Heart right ventricle (tissue), 16 donors: ENCODE measurements around the gene GJB5. TPM values are rescaled to one million over a fixed set of nuclear protein-coding genes. Genes with fewer than 3 reads are reported as not detected.
A peak's percentile ranks its signal among the peaks of the same experiment; 100 is the strongest.

Experiments
- ATAC-seq, 8 donors: fragments of 200-7000 bp; cut with Tn5 transposase; one replicate each; pipeline ENCODE4 v1.9.1; 2020; ENCODE audit warnings: mild to moderate bottlenecking in 8 of 8, moderate library complexity in 8 of 8, moderate number of reproducible peaks in 1 of 8
- DNase-seq, 2 donors: peaks; one replicate each; pipeline ENCODE4 v3.0.0-alpha.2; 2020
- H3K27ac ChIP-seq, 10 donors: fragments of 200-600 bp; sonication (generic) in 2 of 10; one replicate each; pipeline versions ENCODE4 v1.5.0 to v1.8.0; 2020 to 2022; ENCODE audit warnings: mild to moderate bottlenecking in 3 of 10
- H3K27me3 ChIP-seq, 7 donors: fragments of 200-600 bp; one replicate each; pipeline ENCODE4 v1.8.0; 2021 to 2022; ENCODE audit warnings: mild to moderate bottlenecking in 2 of 7
- H3K36me3 ChIP-seq, 9 donors: fragments of 200-600 bp; sonication (generic) in 1 of 9; one replicate each; pipeline versions ENCODE4 v1.5.0 to v1.8.0; 2020 to 2022; ENCODE audit warnings: mild to moderate bottlenecking in 2 of 9
- H3K4me1 ChIP-seq, 9 donors: fragments of 200-600 bp; sonication (generic) in 1 of 9; one replicate each; pipeline versions ENCODE4 v1.5.0 to v1.8.0; 2020 to 2022; ENCODE audit warnings: mild to moderate bottlenecking in 4 of 9
- H3K4me3 ChIP-seq, 10 donors: fragments of 200-600 bp; sonication (generic) in 2 of 10; one replicate each; pipeline versions ENCODE4 v1.5.0 to v1.8.0; 2020 to 2022; ENCODE audit warnings: mild to moderate bottlenecking in 7 of 10, moderate library complexity in 2 of 10
- H3K9me3 ChIP-seq, 11 donors: fragments of 200-600 bp in 10 of 11; sonication (generic) in 2 of 11; one replicate each; pipeline versions ENCODE4 v1.5.0 to v1.8.0; 2013 to 2022; ENCODE audit warnings: mild to moderate bottlenecking in 2 of 11, control low read depth in 1 of 11, moderate library complexity in 1 of 11
- WGBS, 2 donors: extraction: QIAGEN DNeasy Blood & Tissue Kit; methylation state at CpG; one replicate each; pipeline ENCODE4 v1.1.7; 2013; ENCODE audit warnings: inconsistent platforms in 1 of 2; 5-methylcytosine and 5-hydroxymethylcytosine counted together
- intact Hi-C, 10 donors: fragments of 100-400 bp; cut with DNase I; formaldehyde crosslinking; loops; one replicate each; pipeline versions ENCODE4 v1.11.1 to v1.14.2; 2022
- polyA plus RNA-seq, 2 donors: library from polyadenylated mRNA; stranded (reverse); fragments of 200-250 nt; gene quantifications; one replicate each; pipeline ENCODE4 v1.2.3, GENCODE V29; 2013
- total RNA-seq, 10 donors: library from RNA; stranded (reverse); fragmentation: NEBNext Ultra II Directional in 3 of 10; extraction: Animal tissue kit (Norgen Biotek cat#: 25700) in 3 of 10; gene quantifications; one replicate each; pipeline versions ENCODE4 v1.2.1 to v1.2.4, GENCODE V29; 2021 to 2023
- TF ChIP-seq, protein P1 (sequence below), 9 donors: fragments of 200-600 bp; sonication (generic) in 2 of 9; IDR thresholded peaks; one replicate each; pipeline versions ENCODE4 v1.5.0 to v1.8.0; 2021 to 2022; ENCODE audit warnings: antibody characterized with exemption in 9 of 9, mild to moderate bottlenecking in 5 of 9, moderate library complexity in 1 of 9
- donor health status: Arrhythmogenic right ventricular cardiomyopathy.
- donor health status: ischemic (EF 13 %, LVEDD 7.1; RV severe dilation, severe dysfunction).
- donor health status: healthy with polysubstance abuse.
- donor health status: DM: no; HTN: yes; CAD: no.
- donor health status: DM: no; HTN: no; CAD: no.
- donor health status: ischemic (EF 25% LVEDD 6.9; RV normal size, moderate dysfunction).
- donor health status: ischemic (EF 25% LVEDD 5.7; RV mildly dilated, moderate dysfunction).
- donor health status: healthy.
- donor health status: DM: yes; HTN: yes; CAD: no.
- donor health status: Ischemic cardiomyopathy.
- donor health status: ischemic (EF 35%, LVEDD 5.7; RV mildly dilated, moderate dysfunction).
- donor health status: nonischemic (EF 11% LVEDD 7.7; RV severe dilation, severe dysfunction).
- donor health status: DM: yes; HTN: yes; CAD: no.
- donor health status: PGD.
- donor health status: ischemic (EF 29% LVEDD 5.4; RV normal size, mild dysfunction).
- donor health status: nonischemic (EF 23%, LVEDD 6.1; RV moderate dilation, normal function).

The GJB5 gene
- total and polyA plus RNA-seq, 12 donors = not detected

DNA sequence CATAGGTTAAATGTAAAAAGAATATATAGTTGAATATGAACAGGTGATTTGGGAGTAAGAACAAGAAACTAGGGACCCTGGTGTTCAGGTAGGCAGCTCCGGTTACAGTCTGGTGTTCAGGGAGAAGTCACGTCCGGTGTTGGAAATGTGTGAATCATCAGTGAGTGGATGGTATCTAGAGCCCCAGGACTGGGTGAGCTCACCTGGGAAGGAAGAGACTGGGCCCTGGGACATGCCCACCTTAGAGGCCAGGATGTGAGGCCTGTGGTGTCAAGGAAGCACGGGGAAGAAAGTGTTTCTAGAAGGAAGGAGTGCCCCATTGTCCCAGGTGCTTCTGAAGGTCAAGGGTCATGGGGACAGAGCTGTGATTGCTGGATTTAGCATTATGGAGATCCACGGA lies 24.7 kb downstream of the GJB5 start:
- Histone ChIP-seq H3K27ac (no peak overlapping the region), H3K4me3 (no peak overlapping the region), H3K9me3 (no peaks in the 10 kb centered on the region), H3K4me1 (peaks cover 0 to 16% (median 11%) of the 10 kb centered on the region in 9 donors), H3K36me3 (no peaks in the 10 kb centered on the region), H3K27me3 (peaks cover 18 to 83% (median 62%) of the 10 kb centered on the region in 7 donors)
- intact Hi-C loops = no loop called here
- WGBS, 2 donors = 75 to 78% methylated on average over 5 of the region's 5 CpGs
- DNase-seq (no peak), ATAC-seq (no peak)
- TF ChIP-seq, protein P1, sequence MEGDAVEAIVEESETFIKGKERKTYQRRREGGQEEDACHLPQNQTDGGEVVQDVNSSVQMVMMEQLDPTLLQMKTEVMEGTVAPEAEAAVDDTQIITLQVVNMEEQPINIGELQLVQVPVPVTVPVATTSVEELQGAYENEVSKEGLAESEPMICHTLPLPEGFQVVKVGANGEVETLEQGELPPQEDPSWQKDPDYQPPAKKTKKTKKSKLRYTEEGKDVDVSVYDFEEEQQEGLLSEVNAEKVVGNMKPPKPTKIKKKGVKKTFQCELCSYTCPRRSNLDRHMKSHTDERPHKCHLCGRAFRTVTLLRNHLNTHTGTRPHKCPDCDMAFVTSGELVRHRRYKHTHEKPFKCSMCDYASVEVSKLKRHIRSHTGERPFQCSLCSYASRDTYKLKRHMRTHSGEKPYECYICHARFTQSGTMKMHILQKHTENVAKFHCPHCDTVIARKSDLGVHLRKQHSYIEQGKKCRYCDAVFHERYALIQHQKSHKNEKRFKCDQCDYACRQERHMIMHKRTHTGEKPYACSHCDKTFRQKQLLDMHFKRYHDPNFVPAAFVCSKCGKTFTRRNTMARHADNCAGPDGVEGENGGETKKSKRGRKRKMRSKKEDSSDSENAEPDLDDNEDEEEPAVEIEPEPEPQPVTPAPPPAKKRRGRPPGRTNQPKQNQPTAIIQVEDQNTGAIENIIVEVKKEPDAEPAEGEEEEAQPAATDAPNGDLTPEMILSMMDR (IDR thresholded peaks at IDR 0.05) = no peak

GRCh38 chr1:34779962-34780361 lies 25.1 kb downstream of the GJB5 start:
- DNase-seq = no peak
- H3K27me3 ChIP-seq = peaks cover 18 to 79% (median 62%) of the 10 kb centered on the region in 7 donors
- no peak for ATAC-seq
- no peak overlapping the region for H3K4me3 ChIP-seq
- no peaks in the 10 kb centered on the region for H3K9me3 ChIP-seq
- WGBS, 2 donors = 83 to 87% methylated on average over 5 of the region's 5 CpGs
- TF ChIP-seq, protein P1 (IDR thresholded peaks at IDR 0.05) = no peak
- H3K4me1 ChIP-seq = peaks cover 0 to 16% (median 11%) of the 10 kb centered on the region in 9 donors
- intact Hi-C loops = no loop called here
- no peak overlapping the region for H3K27ac ChIP-seq
- H3K36me3 ChIP-seq = no peaks in the 10 kb centered on the region

- Histone ChIP-seq H3K4me1 (peaks cover 0 to 16% (median 11%) of the 10 kb centered on the region in 9 donors), H3K27me3 (peaks cover 18 to 73% (median 62%) of the 10 kb centered on the region in 7 donors), H3K27ac (no peak overlapping the region), H3K36me3 (no peaks in the 10 kb centered on the region), H3K4me3 (peak overlapping the region in 1 of 10 donors; percentile 16), H3K9me3 (no peaks in the 10 kb centered on the region)
- ATAC-seq (no peak), DNase-seq (no peak)
- TF ChIP-seq, protein P1 (IDR thresholded peaks at IDR 0.05) = no peak
- intact Hi-C loops = no loop called here
- WGBS, 2 donors = 82 to 87% methylated on average over 2 of the region's 2 CpGs
Observed at GRCh38 chr1:34780528-34780927, 25.7 kb downstream of the GJB5 start.

DNA sequence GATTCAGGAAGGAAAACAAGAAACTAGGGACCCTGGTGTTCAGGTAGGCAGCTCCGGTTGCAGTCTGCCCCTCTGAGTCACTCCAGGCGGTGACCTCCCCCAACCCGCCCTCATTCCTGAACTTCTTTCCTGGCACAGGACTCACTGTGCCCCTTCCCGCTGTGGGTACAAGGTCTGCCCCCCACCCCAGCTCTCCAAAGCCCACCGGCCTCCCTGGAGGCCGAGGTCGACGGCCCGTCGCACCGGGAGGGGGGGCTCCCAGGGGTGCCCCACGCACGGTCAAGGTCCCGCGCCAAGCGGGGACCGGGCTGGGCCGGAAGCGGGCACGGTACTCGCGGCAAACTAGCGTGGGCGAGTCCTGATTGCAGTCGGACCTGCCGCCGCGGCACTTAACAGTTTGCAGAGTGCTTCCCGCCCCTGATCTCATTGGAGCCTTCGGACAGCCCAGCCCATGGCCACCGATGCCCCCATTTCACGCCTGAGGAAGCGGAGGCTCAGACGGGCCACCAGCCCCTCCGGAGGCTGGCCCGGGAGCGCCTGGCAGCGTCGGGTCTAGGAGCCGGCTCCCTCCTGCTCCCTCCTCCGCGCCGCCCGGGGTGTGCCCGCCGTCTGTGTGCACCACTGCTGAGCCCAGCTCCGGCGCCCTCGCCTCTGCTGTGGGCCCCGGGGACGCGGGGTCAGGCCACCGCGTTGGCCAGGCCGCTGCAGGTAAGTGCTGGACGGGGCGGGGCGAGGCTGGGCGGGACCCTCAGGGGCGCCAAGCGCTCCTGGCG lies 26.4 kb downstream of the GJB5 start, which contains the start of gene GJB3:
TSS of gene GJB3 (plus strand) at position 144 of the 773 bp plus-strand sequence. CDS start 3,549 bp downstream, outside the sequence.
- DNase-seq (no peak), ATAC-seq (peak in 3 of 8 donors; percentile 26 to 54 (median 32))
- peaks cover 0 to 16% (median 11%) of the 10 kb centered on the region in 9 donors for H3K4me1 ChIP-seq
- TF ChIP-seq, protein P1 (IDR thresholded peaks at IDR 0.05) = no peak
- no peaks in the 10 kb centered on the region for H3K9me3 ChIP-seq
- H3K4me3 ChIP-seq = peak within 1 kb of the TSS in 9 of 10 donors; percentile 2 to 43 (median 22)
- whole genome bisulfite sequencing, 2 donors = 2% methylated on average over 60 to 62 of the region's 62 CpGs
- peaks cover 18 to 67% (median 56%) of the 10 kb centered on the region in 7 donors for H3K27me3 ChIP-seq
- intact Hi-C loops = no loop called here
- no peaks in the 10 kb centered on the region for H3K36me3 ChIP-seq
- no peak within 1 kb of the TSS for H3K27ac ChIP-seq
